SKM-1 (cell line): ENCODE results near the gene BBOF1.

ENCODE experiments used
- DNase-seq: peaks from one replicate; lab custom pipeline; 2025; ENCODE audit not compliant: unreplicated experiment; lab: John Stamatoyannopoulos, UW

Gene BBOF1

DNA sequence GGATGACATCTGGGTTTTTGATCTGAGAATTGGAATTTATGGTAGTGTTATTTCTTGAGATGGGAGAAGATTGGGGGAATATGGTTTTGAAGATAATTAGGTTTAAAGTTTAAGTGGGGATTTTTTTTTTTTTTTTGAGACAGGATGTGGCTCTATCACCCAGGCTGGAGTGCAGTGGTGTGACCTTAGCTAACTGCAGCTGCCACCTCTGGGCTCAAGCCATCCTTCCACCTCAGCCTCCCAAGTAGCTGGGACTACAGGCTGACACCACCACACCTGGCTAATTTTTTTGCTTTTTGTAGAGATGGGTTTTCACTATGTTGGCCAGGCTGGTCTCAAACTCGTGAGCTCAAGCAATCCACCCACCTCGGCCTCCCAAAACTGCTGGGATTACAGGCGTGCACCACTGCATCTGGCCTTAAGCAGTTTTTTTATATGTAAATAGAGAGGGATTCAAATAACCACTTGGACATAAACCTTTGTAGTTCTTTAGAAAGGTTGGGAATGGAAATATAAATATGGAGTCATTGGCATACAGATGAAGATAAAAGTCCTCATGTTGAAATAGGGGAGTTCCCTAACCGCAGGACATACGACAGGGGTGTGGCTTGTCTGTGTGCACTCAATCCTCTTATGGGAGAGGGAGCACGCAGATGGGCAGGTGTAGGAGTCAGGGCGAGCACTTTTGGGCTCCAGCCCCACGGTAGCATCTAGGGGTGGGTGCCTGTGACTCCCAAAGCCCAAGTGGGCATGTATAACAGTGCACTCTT, 70.3 kb downstream of the BBOF1 start:
- no peak for DNase-seq

DNA sequence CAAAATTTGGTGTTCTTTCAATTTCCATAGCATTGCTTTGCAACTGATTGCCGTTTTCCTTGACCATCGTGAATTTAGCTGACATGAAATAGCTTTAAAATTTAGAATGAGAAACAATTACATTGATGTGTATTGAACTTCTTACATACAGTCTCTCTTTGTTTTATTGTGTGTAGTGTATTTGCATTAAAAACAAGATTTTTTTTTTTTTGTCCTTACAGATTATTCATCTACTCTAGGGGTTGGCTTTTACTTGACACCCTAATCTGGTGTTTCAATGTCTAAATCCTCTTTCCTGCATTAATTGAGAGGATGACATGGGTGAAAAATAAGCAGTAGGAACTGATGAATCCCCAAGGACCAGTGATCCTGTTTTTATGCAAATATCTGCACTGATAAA, 86.2 kb downstream of the BBOF1 start:
- no peak for DNase-seq

DNA sequence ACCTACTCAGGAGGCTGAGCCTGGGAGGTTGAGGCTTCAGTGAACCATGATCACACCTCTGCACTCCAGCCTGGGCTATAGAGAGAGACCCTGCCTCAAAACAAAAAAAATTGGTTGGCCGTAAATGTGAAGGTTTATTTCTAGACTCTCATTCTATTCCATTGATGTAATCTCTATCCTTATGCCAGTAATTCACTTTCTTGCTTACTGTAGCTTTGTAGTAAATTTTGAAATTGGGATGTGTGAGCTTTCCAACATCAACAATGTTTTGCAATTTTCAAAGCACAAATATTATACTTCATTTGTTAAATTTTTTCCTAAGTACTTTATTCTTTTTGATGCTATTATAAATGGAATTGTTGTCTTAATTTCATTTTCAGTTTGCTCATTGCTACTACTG, 90.2 kb downstream of the BBOF1 start:
- no peak for DNase-seq

DNA sequence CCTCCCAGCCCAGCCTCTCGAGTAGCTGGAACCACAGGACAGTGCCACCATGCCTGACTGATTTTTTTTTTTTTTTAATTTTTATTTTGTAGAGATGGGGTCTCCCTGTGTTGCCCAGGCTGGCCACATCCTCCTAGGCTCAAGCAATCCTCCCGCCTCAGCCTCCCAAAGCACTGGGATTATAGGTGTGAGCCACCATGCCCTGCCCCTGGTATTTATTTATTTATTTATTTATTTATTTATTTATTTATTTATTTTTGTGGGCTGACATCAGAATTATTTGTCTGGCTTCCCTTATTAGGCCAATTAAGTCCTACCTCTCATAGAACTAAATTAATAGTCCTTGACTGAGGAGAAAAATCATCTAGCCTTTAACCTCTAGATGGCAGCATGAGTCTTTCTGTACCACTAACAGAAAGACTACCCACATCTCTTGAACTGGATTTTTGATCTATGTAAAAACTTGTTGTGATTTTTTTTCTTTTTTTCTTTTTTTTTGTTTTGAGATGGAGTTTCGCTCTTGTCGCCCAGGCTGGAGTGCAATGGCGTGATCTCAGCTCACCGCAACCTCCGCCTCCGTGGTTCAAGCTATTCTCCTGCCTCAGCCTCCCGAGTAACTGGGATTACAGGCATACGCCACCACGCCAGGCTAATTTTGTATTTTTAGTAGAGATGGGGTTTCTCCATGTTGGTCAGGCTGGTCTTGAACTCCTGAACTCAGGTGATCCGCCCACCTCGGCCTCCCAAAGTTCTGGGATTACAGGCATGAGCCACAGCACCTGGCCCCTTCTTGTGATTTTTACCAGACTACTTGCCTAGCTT, 92.5 kb downstream of the BBOF1 start:
- peak; percentile 1 for DNase-seq
